Measurements from ENCODE around the gene LCN9. TPM values are rescaled to one million over a fixed set of nuclear protein-coding genes. Genes with fewer than 3 reads are reported as not detected.

The LCN9 gene
- total RNA-seq, 1 experiment from 2014 or later, result not detected

DNA sequence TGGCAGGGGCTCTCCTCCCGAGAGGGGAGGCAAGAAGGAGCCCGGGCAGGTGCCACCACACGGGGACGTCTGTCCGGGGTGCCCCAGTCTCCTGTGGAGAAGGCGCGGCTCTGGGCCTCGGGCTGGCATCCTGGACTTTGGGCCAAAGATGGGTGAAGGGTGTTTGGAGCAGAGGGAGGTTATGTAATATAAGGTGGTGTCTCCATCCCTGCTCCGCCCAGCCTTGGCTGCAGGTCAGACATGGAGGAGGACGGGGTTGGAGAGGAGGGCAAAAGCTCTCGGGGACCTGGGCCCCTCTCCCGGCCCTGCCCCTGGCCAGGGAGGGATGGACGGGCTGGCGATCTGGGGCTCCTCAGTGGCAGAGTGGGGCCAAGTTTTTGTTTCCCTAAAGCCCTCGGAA, 37.4 kb downstream of the LCN9 start:
- no TSS peak for BruUV-seq (replicated peaks)
- H3K9me3 ChIP-seq (ENCODE audit: control insufficient read depth, insufficient read depth, low read depth, low read length), result no peaks in the 10 kb centered on the region
- H3K4me3 ChIP-seq (ENCODE audit: low read depth in 2 of 2, low read length in 2 of 2), result no peak overlapping the region
- no peak for DNase-seq (ENCODE audit: low read depth, low spot score)
- in situ Hi-C loops (cut with HindIII; ENCODE audit: low pct_unique_long_range_greater_than_20kb, low sequenced_read_pairs) (no loop called here), intact Hi-C loops (cut with micrococcal nuclease; ENCODE audit: unreplicated experiment) (no loop called here)
- ATAC-seq, result no peak
- no peak overlapping the region for H3K27ac ChIP-seq (ENCODE audit: low read length)
- H3K4me1 ChIP-seq (ENCODE audit: control insufficient read depth, insufficient read depth, low read length), result no peaks in the 10 kb centered on the region
- TF ChIP-seq, protein P1, sequence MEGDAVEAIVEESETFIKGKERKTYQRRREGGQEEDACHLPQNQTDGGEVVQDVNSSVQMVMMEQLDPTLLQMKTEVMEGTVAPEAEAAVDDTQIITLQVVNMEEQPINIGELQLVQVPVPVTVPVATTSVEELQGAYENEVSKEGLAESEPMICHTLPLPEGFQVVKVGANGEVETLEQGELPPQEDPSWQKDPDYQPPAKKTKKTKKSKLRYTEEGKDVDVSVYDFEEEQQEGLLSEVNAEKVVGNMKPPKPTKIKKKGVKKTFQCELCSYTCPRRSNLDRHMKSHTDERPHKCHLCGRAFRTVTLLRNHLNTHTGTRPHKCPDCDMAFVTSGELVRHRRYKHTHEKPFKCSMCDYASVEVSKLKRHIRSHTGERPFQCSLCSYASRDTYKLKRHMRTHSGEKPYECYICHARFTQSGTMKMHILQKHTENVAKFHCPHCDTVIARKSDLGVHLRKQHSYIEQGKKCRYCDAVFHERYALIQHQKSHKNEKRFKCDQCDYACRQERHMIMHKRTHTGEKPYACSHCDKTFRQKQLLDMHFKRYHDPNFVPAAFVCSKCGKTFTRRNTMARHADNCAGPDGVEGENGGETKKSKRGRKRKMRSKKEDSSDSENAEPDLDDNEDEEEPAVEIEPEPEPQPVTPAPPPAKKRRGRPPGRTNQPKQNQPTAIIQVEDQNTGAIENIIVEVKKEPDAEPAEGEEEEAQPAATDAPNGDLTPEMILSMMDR (IDR thresholded peaks at IDR 0.05), result no peak
- ChIA-PET POLR2A (no interaction called here), CTCF (no interaction called here)
- no peaks in the 10 kb centered on the region for H3K27me3 ChIP-seq (ENCODE audit: control insufficient read depth, insufficient read depth, low read length)
- no peaks in the 10 kb centered on the region for H3K36me3 ChIP-seq (ENCODE audit: control insufficient read depth, insufficient read depth, low read length)

DNA sequence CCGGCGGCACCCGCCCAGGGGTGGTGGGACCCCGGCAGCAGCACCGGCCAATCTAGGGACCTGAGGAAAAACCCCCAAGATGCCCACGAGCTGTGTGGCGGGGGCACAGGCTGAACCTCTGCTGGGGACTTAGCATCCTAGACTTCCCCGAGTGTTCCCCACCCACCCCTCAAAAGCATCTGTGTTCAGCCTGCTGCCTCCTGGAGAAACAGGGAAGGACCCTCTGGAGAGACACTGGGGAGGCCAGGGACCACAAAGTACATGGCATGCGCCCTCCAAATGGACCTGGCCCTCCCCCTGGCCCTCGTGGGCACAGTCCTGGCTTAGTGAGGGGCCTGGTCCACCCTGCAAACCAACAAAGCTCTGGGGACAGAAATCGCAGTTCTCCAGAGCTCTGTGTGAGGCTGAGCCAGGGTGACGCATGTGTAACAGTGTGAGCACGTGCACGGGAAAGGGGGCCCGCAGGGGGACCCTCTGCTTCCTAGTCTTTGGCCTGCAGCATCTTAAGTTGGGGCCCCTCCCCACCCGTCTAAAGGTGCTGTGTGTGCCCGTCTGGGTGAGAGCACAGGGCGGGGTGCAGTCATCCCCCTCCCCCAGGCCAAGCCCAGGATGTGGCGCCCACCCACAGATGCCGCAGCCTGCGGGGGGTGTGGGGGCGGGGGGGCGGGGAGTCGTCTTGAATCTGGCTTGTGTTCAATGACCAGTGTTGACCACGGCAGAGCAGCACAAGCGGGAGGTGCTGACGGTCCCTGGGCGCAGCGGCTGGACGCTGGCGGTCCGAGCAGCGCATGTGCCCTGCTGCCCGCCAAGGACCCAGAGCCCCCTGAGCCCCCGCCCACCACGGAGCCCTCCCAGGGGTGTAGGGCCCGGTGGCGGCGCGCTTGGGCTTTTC, 38.2 kb downstream of the LCN9 start:
- CTCF ChIA-PET, result no interaction called here
- Histone ChIP-seq H3K4me3 (ENCODE audit: low read depth in 2 of 2, low read length in 2 of 2) (no peak overlapping the region), H3K36me3 (ENCODE audit: control insufficient read depth, insufficient read depth, low read length) (no peaks in the 10 kb centered on the region), H3K4me1 (ENCODE audit: control insufficient read depth, insufficient read depth, low read length) (no peaks in the 10 kb centered on the region), H3K27me3 (ENCODE audit: control insufficient read depth, insufficient read depth, low read length) (no peaks in the 10 kb centered on the region), H3K9me3 (ENCODE audit: control insufficient read depth, insufficient read depth, low read depth, low read length) (no peaks in the 10 kb centered on the region), H3K27ac (ENCODE audit: low read length) (no peak overlapping the region)
- TF ChIP-seq, protein P1 (IDR thresholded peaks at IDR 0.05), result no peak
- TF ChIP-seq POLR2AphosphoS5 (IDR thresholded peaks at IDR 0.05; ENCODE audit: low read depth, low read length), result no peak
- TF ChIP-seq TCF7L2 (IDR thresholded peaks at IDR 0.05; ENCODE audit: low read depth, low read length), result no peak
- TF ChIP-seq, protein P2, sequence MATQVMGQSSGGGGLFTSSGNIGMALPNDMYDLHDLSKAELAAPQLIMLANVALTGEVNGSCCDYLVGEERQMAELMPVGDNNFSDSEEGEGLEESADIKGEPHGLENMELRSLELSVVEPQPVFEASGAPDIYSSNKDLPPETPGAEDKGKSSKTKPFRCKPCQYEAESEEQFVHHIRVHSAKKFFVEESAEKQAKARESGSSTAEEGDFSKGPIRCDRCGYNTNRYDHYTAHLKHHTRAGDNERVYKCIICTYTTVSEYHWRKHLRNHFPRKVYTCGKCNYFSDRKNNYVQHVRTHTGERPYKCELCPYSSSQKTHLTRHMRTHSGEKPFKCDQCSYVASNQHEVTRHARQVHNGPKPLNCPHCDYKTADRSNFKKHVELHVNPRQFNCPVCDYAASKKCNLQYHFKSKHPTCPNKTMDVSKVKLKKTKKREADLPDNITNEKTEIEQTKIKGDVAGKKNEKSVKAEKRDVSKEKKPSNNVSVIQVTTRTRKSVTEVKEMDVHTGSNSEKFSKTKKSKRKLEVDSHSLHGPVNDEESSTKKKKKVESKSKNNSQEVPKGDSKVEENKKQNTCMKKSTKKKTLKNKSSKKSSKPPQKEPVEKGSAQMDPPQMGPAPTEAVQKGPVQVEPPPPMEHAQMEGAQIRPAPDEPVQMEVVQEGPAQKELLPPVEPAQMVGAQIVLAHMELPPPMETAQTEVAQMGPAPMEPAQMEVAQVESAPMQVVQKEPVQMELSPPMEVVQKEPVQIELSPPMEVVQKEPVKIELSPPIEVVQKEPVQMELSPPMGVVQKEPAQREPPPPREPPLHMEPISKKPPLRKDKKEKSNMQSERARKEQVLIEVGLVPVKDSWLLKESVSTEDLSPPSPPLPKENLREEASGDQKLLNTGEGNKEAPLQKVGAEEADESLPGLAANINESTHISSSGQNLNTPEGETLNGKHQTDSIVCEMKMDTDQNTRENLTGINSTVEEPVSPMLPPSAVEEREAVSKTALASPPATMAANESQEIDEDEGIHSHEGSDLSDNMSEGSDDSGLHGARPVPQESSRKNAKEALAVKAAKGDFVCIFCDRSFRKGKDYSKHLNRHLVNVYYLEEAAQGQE (IDR thresholded peaks at IDR 0.05; ENCODE audit: insufficient read depth in 1 of 2, low read depth in 2 of 2, low read length in 1 of 2), result no peak
- no peak for TF ChIP-seq SIN3A (IDR thresholded peaks at IDR 0.05; ENCODE audit: borderline replicate concordance, insufficient read depth, low read depth, low read length)
- ATAC-seq, result peak; percentile 10; the same call in 1 of the 2 replicates
- in situ Hi-C loops (cut with HindIII; ENCODE audit: low pct_unique_long_range_greater_than_20kb, low sequenced_read_pairs) (no loop called here), intact Hi-C loops (cut with micrococcal nuclease; ENCODE audit: unreplicated experiment) (no loop called here)
- DNase-seq (ENCODE audit: low read depth, low spot score), result no peak
- POLR2A ChIA-PET, result no interaction called here
- no TSS peak for BruUV-seq (replicated peaks)

All from Panc1 (cell line).